Nephron progenitor cell (in vitro differentiated cells): ENCODE measurements around the gene SMTNL1.

Experiments
- DNase-seq: peaks from one replicate; pipeline ENCODE4 v3.0.0; 2021
- H3K27ac Mint-ChIP-seq: 2 replicates; pipeline ENCODE4 v1.8.0; 2021; ENCODE audit warnings: mild to moderate bottlenecking, moderate library complexity, mixed read lengths
- H3K27me3 Mint-ChIP-seq: 2 replicates; pipeline ENCODE4 v1.8.0; 2021; ENCODE audit warnings: mild to moderate bottlenecking, low read depth, mixed read lengths; ENCODE audit not compliant: poor library complexity
- H3K36me3 Mint-ChIP-seq: 2 replicates; pipeline ENCODE4 v1.8.0; 2021; ENCODE audit warnings: low read depth, mixed read lengths
- H3K4me1 Mint-ChIP-seq: 2 replicates; pipeline ENCODE4 v1.8.0; 2021; ENCODE audit warnings: mixed read lengths
- H3K4me3 Mint-ChIP-seq: 2 replicates; pipeline ENCODE4 v1.8.0; 2021; ENCODE audit warnings: mild to moderate bottlenecking, moderate library complexity, mixed read lengths
- H3K9me3 Mint-ChIP-seq: 2 replicates; pipeline ENCODE4 v1.8.0; 2021; ENCODE audit warnings: mild to moderate bottlenecking, moderate library complexity, mixed read lengths
- CTCF ChIP-seq: fragments of 200-600 bp; sonication (generic); IDR thresholded peaks from 2 replicates; pipeline ENCODE4 v1.5.0; 2021; ENCODE audit warnings: antibody characterized with exemption

SMTNL1 gene

DNA sequence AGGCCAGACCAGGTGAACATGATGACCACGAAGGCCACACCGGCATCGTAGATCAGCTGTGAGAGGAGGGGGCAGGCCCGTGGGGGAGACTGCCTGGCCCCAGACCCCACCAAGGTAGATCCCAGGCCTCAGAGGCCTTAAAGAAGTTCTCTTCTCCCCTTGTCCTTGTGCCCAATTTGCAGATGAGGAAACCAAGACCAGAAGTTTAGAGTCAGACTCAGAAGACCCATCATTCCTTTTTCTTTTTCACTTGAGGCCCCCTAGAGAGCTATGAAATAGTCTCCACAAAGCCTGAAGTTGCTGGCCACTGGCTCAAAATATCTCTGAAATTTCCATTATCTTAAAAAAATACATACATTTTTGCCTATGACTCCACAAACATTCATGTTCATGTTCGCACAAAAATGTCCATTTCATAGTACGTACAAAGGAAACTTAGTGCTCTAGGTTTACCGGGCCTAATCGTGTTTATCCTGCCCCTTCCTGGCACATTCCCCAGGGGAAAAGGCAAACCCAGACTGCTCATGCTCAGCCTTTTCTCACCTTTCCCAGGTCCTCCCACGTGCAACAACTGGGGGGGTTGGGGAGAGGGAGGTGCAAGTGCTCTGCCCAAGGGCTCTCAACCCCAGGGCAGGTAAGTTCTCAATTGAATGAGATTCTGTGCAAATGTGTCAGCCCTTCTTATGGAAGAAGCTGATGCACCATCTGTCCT lies 41.1 kb upstream of the SMTNL1 start:
- Mint-ChIP-seq H3K4me3 (no peak overlapping the region), H3K9me3 (no peaks in the 10 kb centered on the region), H3K4me1 (peaks cover 46% of the 10 kb centered on the region), H3K27ac (peak overlapping the region; percentile 39), H3K36me3 (peaks cover 10% of the 10 kb centered on the region), H3K27me3 (peaks cover 13% of the 10 kb centered on the region)
- TF ChIP-seq CTCF, result no peak
- DNase-seq, result no peak

- H3K27me3 Mint-ChIP-seq, result peaks cover 13% of the 10 kb centered on the region
- H3K4me1 Mint-ChIP-seq, result peaks cover 54% of the 10 kb centered on the region
- peak overlapping the region; percentile 55 for H3K27ac Mint-ChIP-seq
- peaks cover 10% of the 10 kb centered on the region for H3K36me3 Mint-ChIP-seq
- no peaks in the 10 kb centered on the region for H3K9me3 Mint-ChIP-seq
- no peak for TF ChIP-seq CTCF
- no peak overlapping the region for H3K4me3 Mint-ChIP-seq
- no peak for DNase-seq
These were observed 39.8 kb upstream of the SMTNL1 start for GRCh38 chr11:57497303-57498247.

DNA sequence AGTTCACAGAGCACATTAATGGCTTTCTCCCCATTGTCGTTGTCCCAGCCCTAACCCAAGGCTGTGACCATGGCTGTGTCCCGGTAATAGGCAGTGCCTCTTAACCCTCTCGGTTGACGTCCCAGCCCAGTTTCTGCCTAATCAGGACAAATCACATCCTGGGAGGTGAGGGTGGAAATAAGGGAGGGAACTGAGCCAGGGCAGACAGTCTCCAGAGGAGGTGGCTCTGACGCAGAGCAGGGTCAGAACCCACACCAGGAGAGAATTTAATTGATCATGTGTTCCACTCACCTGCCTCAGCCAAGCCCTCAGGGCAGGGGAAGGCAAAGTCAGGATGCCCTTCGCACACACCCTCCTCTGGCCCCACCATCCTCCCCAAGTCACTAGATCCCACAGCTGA lies 38.9 kb upstream of the SMTNL1 start:
- no peak overlapping the region for H3K27ac Mint-ChIP-seq
- no peaks in the 10 kb centered on the region for H3K9me3 Mint-ChIP-seq
- H3K4me1 Mint-ChIP-seq, result peaks cover 55% of the 10 kb centered on the region
- DNase-seq, result no peak
- H3K4me3 Mint-ChIP-seq, result no peak overlapping the region
- TF ChIP-seq CTCF, result no peak
- peaks cover 16% of the 10 kb centered on the region for H3K27me3 Mint-ChIP-seq
- peaks cover 10% of the 10 kb centered on the region for H3K36me3 Mint-ChIP-seq

- peak overlapping the region; percentile 65 for H3K4me3 Mint-ChIP-seq
- H3K27ac Mint-ChIP-seq, result peak overlapping the region; percentile 41
- no peak for TF ChIP-seq CTCF
- H3K4me1 Mint-ChIP-seq, result peaks cover 55% of the 10 kb centered on the region
- no peaks in the 10 kb centered on the region for H3K9me3 Mint-ChIP-seq
- H3K27me3 Mint-ChIP-seq, result peaks cover 16% of the 10 kb centered on the region
- DNase-seq, result peak; percentile 99
- H3K36me3 Mint-ChIP-seq, result peaks cover 7% of the 10 kb centered on the region
These were observed 37.9 kb upstream of the SMTNL1 start for GRCh38 chr11:57499413-57499982.

- no peaks in the 10 kb centered on the region for H3K9me3 Mint-ChIP-seq
- H3K27me3 Mint-ChIP-seq, result peaks cover 16% of the 10 kb centered on the region
- peak overlapping the region; percentile 65 for H3K4me3 Mint-ChIP-seq
- TF ChIP-seq CTCF, result no peak
- no peak for DNase-seq
- H3K27ac Mint-ChIP-seq, result peak overlapping the region; percentile 41
- peaks cover 55% of the 10 kb centered on the region for H3K4me1 Mint-ChIP-seq
- H3K36me3 Mint-ChIP-seq, result peaks cover 5% of the 10 kb centered on the region
These were observed 37.4 kb upstream of the SMTNL1 start for GRCh38 chr11:57499983-57500461.
